Type B pancreatic cell (in vitro differentiated cells): ENCODE data around the gene FYN. TPM values are rescaled to one million over a fixed set of nuclear protein-coding genes. Genes with fewer than 3 reads are reported as not detected.

Experiments
- DNase-seq: peaks from one replicate; pipeline ENCODE4 v3.0.0; 2021; ENCODE audit warnings: mixed read lengths; ENCODE audit not compliant: unreplicated experiment; ENCODE audit errors: extremely low spot score
- H3K27ac Mint-ChIP-seq: 2 replicates; pipeline ENCODE4 v1.8.0; 2021; ENCODE audit warnings: mild to moderate bottlenecking, mixed read lengths
- H3K27me3 Mint-ChIP-seq: 2 replicates; pipeline ENCODE4 v1.8.0; 2021; ENCODE audit warnings: mixed read lengths
- H3K36me3 Mint-ChIP-seq: 2 replicates; pipeline ENCODE4 v1.8.0; 2021; ENCODE audit warnings: mixed read lengths
- H3K4me1 Mint-ChIP-seq: one replicate; pipeline ENCODE4 v1.8.0; 2021; ENCODE audit warnings: mixed read lengths; ENCODE audit not compliant: unreplicated experiment
- H3K4me3 Mint-ChIP-seq: 2 replicates; pipeline ENCODE4 v1.8.0; 2021; ENCODE audit warnings: mild to moderate bottlenecking, mixed read lengths
- H3K9me3 Mint-ChIP-seq: 2 replicates; pipeline ENCODE4 v1.8.0; 2021; ENCODE audit warnings: mixed read lengths
- total RNA-seq: library from RNA; stranded (reverse); gene quantifications from 2 replicates; pipeline ENCODE4 v1.2.1, GENCODE V29; 2021; ENCODE audit warnings: low replicate concordance
- TF ChIP-seq, protein P1 (sequence below): fragments of 200-600 bp; sonication (generic); conservative IDR thresholded peaks from 2 replicates; pipeline ENCODE4 v1.5.0; 2021; ENCODE audit warnings: antibody characterized with exemption, mild to moderate bottlenecking

The FYN gene
- total RNA-seq, 1 donor from 2014 or later, result 131 TPM

- Mint-ChIP-seq H3K27me3 (peaks cover 2% of the 10 kb centered on the region), H3K36me3 (peaks cover 14% of the 10 kb centered on the region), H3K4me1 (peaks cover 38% of the 10 kb centered on the region), H3K9me3 (no peaks in the 10 kb centered on the region), H3K27ac (peak overlapping the region; percentile 94), H3K4me3 (peak overlapping the region; percentile 98)
- TF ChIP-seq, protein P1, sequence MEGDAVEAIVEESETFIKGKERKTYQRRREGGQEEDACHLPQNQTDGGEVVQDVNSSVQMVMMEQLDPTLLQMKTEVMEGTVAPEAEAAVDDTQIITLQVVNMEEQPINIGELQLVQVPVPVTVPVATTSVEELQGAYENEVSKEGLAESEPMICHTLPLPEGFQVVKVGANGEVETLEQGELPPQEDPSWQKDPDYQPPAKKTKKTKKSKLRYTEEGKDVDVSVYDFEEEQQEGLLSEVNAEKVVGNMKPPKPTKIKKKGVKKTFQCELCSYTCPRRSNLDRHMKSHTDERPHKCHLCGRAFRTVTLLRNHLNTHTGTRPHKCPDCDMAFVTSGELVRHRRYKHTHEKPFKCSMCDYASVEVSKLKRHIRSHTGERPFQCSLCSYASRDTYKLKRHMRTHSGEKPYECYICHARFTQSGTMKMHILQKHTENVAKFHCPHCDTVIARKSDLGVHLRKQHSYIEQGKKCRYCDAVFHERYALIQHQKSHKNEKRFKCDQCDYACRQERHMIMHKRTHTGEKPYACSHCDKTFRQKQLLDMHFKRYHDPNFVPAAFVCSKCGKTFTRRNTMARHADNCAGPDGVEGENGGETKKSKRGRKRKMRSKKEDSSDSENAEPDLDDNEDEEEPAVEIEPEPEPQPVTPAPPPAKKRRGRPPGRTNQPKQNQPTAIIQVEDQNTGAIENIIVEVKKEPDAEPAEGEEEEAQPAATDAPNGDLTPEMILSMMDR, result no peak
- DNase-seq, result no peak
Measured at GRCh38 chr6:111870742-111871064, 2.5 kb downstream of the FYN start.

- Mint-ChIP-seq H3K36me3 (peaks cover 14% of the 10 kb centered on the region), H3K9me3 (no peaks in the 10 kb centered on the region), H3K27me3 (no peaks in the 10 kb centered on the region), H3K27ac (peak overlapping the region; percentile 48), H3K4me1 (peaks cover 41% of the 10 kb centered on the region), H3K4me3 (peak overlapping the region; percentile 98)
- TF ChIP-seq, protein P1, result peak; percentile 23
- no peak for DNase-seq
Measured at GRCh38 chr6:111870051-111870741, 3.1 kb downstream of the FYN start.

DNA sequence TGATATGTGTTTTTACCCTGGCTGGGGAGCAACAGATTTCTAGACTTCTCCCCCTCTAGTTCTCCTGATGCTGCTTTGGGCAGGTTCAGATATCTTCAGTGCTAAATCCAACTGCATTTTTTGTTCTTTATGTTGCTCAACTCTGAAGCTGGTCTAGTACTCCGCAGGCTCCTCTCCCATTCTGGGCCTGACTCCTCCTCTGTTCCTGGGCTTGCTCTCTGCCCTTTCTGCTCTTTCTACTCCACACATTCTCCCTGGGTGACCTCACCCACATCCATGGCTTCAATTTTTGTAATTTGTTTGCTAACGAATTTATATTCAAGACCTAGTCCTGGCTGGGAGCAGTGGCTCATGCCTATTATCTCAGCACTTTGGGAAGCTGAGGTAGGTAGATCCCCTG, 6.4 kb downstream of the FYN start:
- H3K36me3 Mint-ChIP-seq, result peaks cover 14% of the 10 kb centered on the region
- peak overlapping the region; percentile 30 for H3K4me3 Mint-ChIP-seq
- TF ChIP-seq, protein P1, result no peak
- H3K4me1 Mint-ChIP-seq, result peaks cover 38% of the 10 kb centered on the region
- no peak for DNase-seq
- no peaks in the 10 kb centered on the region for H3K27me3 Mint-ChIP-seq
- no peaks in the 10 kb centered on the region for H3K9me3 Mint-ChIP-seq
- H3K27ac Mint-ChIP-seq, result peak overlapping the region; percentile 38

GRCh38 chr6:111865909-111866546, 7.2 kb downstream of the FYN start:
- peaks cover 43% of the 10 kb centered on the region for H3K4me1 Mint-ChIP-seq
- H3K27me3 Mint-ChIP-seq, result no peaks in the 10 kb centered on the region
- no peak for DNase-seq
- peak overlapping the region; percentile 80 for H3K27ac Mint-ChIP-seq
- H3K9me3 Mint-ChIP-seq, result no peaks in the 10 kb centered on the region
- TF ChIP-seq, protein P1, result no peak
- H3K36me3 Mint-ChIP-seq, result peaks cover 17% of the 10 kb centered on the region
- no peak overlapping the region for H3K4me3 Mint-ChIP-seq

DNA sequence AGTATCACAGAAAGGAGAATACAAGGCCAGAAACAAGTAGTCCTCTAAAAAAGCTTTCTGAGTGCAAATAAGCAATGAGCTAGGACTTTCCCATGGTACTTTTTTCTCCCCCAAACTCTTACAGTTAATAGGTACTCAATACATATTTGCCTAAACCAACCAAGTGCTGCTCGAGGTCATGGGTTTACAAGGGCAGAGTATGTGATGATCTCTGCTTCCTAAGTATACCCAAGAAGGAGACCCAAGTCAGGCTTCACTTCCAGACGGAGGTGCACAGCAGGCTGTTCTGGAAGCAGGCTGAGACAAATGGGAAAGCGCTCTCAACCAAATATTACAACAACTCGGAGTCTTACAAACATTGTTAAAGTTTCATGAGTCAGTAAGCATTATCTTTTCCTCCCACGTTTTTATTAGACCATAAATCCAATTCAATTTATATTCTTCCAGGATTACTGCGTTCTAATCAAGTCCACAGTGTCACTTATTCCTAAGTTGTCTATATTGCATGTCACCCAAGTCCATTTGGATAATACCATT, 8.1 kb downstream of the FYN start:
- DNase-seq, result no peak
- Mint-ChIP-seq H3K4me3 (no peak overlapping the region), H3K36me3 (peaks cover 18% of the 10 kb centered on the region), H3K4me1 (peaks cover 41% of the 10 kb centered on the region), H3K9me3 (no peaks in the 10 kb centered on the region), H3K27me3 (no peaks in the 10 kb centered on the region), H3K27ac (no peak overlapping the region)
- TF ChIP-seq, protein P1, result no peak
